Lower leg skin (tissue), 3 donors: Measurements from ENCODE around the gene EHD3.

Source experiments
- POLR2A ChIP-seq, 2 donors: fragments of 450-650 bp; IDR thresholded peaks; one replicate each; pipeline ENCODE4 v1.6.1; 2016 to 2017; ENCODE audit warnings: antibody characterized with exemption in 2 of 2, mild to moderate bottlenecking in 1 of 2, moderate library complexity in 1 of 2
- TF ChIP-seq, protein P1 (sequence below), 3 donors: fragments of 450-650 bp; IDR thresholded peaks; one replicate each; pipeline ENCODE4 v1.5.1; 2016; ENCODE audit warnings: antibody characterized with exemption in 3 of 3, mild to moderate bottlenecking in 3 of 3, moderate library complexity in 2 of 3

DNA sequence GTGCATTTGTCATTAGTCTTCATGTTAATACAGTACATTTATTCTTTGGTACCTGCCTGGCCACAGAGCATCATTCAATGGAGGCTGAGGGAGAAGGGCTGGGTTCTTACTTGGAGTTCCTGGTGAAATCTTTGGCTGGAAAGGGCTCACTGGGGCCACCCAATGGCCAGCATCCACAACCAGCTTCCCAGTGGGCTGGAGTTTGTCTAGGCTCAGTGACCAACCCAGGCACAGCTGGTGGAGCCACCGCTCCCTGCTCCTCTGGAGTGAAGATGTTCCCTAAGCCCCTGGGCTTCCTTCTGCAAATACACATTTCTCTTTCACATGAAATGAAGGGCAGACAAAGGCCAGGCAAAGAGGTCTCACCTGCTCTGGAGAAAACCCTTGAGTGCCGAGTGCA is 34.4 kb downstream of the EHD3 start:
- TF ChIP-seq, protein P1, sequence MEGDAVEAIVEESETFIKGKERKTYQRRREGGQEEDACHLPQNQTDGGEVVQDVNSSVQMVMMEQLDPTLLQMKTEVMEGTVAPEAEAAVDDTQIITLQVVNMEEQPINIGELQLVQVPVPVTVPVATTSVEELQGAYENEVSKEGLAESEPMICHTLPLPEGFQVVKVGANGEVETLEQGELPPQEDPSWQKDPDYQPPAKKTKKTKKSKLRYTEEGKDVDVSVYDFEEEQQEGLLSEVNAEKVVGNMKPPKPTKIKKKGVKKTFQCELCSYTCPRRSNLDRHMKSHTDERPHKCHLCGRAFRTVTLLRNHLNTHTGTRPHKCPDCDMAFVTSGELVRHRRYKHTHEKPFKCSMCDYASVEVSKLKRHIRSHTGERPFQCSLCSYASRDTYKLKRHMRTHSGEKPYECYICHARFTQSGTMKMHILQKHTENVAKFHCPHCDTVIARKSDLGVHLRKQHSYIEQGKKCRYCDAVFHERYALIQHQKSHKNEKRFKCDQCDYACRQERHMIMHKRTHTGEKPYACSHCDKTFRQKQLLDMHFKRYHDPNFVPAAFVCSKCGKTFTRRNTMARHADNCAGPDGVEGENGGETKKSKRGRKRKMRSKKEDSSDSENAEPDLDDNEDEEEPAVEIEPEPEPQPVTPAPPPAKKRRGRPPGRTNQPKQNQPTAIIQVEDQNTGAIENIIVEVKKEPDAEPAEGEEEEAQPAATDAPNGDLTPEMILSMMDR (IDR thresholded peaks at IDR 0.05) = no peak
- no peak for TF ChIP-seq POLR2A (IDR thresholded peaks at IDR 0.05)
